Inflammatory macrophage treated with lipopolysaccharide for 4 hours (primary cell): ENCODE data around the gene SPTB.
A peak's percentile ranks its signal among the peaks of the same experiment; 100 is the strongest.

Experiments
- DNase-seq: peaks from one replicate; pipeline ENCODE4 v3.0.0-alpha.2; 2020

Gene SPTB

GRCh38 chr14:64763085-64763782 is 116.5 kb downstream of the SPTB start:
- DNase-seq = no peak

DNA sequence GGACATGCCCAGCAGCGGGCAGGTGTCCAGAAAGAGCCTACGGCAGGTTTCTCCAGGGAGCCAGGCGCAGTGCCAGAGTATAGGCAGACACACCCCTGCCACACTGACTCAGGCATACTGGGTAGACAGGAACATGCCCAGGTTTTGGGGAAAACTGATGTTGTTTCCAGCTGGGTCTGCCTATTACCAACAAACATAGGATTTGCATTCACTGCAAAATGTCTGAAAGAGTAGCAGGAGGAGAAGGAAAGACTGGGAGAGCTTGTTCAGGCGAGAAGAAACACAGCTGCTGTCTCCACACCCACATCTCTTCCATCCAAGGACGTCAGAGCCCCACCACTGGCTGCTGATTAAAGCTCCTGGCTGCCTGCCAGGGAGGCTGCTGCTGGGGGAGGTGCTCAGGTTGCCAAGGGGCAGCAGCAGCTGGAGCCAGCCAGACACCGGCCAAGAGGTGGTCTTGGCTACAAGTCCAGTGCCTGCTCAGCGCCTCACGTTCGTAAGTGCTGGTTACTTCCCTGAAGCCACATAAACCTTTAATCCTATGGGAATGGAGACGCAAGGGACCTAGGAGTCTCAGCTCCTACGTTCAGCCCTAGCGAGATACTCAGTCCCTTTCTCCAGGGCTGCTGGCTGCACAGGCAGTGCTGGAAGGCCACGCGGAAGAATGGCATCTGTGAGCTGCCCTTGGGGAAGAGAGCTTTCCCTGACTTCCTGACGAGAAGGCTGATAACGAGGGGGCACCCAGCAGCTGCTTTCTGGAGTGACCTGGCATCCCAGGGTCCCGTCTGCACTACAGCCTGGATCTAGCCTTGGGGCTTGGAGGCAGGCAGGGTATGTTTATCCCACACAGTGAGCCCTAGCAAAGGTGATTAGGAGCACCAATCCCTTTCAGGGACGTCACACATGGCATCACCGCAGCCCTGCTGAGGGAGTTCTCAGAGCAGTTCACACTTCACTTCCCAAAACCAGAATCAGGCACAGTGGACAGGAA is 117.4 kb downstream of the SPTB start:
- no peak for DNase-seq

DNA sequence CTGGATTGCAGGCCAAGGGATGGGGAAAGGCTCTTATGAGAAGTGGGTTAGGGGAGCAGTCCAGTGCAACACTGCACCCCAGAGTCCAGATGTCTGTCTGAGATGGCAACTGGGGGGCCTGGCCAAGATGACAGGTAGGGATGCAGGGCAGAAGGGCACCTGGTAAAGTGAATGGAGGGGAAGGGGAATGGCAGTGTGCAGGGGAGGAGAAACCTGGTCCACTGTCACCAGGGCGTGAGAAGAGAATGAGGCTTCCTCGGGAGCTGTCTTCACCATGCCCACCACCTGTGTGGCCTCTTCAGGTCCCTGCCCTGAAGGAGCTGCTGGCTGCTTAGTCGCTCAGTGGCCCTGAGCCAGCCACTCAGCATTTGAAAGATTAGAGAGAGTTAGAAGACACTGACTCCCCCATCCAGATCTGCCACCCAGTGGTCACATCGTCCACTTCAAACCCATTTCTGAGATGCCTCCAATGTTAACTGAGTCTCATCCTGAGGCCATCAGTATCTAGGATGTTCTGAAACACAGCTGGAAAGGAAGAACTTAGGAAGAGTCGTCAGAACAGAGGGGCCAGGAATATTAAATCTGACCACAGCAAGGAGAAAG is 118.2 kb downstream of the SPTB start:
- no peak for DNase-seq

DNA sequence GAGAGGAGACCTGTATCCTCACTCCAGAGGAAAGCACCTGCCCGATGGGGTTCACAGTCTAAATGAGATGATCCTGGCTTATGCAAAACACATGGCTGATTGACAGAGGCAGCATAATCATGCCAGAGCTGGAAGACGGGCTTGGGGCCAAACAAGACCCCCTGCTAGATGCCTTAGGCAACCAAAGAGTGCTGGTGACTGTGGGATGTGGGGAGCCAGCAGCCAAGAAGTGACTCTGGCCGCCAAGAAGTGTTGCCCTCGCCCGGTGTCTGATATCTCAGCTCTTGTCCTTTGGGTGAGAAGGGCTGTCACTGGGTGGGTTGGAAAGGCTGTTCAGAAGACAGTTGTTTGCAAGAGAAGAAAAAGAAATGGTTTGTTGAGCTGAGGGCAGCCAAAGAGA is 118.8 kb downstream of the SPTB start:
- DNase-seq = no peak

DNA sequence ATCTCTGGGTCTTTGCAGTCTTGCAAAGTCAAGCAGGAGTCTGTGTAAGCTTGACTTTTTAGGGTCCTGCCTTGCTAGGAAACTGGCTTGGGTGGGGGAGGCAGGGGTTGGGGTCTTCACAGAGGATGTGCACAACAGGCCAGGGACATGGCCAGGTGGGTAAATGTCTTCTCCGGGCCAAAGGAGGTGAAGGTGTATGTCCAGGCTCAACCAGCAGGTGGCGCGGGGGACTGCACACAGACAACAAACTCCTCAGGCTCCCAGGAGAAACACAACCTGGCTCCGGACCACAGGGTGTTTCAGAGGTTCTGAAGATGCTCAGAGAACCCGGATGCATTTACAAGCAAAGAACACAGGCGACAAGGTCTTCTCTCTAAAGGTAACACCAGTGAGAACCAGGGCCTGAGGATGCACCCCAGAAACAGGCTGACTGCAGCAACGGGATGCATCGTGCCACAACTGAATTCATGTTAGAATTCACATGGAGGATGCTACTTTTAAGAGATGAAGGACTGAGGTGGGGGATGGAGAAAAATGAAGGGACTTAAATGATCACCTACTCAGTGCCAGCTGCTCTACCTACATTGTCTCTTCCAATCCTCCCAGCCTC is 119.5 kb downstream of the SPTB start:
- DNase-seq = peak; percentile 44

GRCh38 chr14:64759555-64759938 is 120.2 kb downstream of the SPTB start:
- DNase-seq = no peak

GRCh38 chr14:64758691-64759554 is 120.8 kb downstream of the SPTB start:
- DNase-seq = no peak

DNA sequence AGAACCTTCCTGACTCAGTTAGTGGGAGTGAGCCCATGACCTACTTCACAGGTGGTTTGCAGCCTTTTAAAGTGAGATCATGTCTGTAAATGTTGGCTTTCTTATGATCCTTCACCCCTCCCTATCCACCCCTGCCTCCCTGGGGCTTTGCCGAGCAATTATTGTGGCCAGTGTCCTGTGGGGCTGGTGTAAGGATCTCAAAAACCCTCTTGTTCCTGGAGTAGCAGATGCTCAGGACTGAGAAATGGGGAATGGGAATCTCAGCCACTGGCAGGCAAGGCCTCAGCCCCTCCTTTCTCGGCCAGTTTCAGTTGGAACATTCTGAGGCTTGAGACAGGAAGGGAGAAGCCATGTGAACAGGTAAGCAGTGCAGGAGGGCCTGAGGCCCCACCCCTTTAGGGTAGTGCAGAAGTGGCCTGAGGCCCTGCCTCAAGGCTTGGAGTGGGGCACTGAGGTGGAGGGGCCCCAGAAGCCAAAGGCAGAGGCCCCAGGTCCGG is 121.6 kb downstream of the SPTB start:
- no peak for DNase-seq

GRCh38 chr14:64757601-64758000 is 122.1 kb downstream of the SPTB start:
- DNase-seq = no peak

DNA sequence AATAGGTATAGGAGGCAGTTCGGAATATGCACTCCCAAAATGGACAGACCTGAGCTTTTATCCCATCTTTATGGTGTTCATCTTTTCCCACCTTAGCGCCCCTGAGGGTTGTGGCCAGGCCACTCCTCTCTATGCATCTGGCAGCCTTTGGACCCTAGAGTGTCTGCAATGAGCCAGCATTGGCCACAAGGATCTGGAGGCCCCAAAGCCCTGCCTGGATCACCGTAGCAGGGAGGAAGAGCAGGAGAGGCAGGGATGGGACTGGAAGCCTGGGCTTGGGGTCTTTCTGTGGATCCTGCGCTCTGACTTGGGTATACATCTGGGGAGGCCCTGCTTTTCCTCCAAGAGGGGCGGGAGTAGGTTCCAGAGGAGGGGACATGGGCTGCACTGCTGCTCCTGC is 123.0 kb downstream of the SPTB start:
- DNase-seq = no peak

DNA sequence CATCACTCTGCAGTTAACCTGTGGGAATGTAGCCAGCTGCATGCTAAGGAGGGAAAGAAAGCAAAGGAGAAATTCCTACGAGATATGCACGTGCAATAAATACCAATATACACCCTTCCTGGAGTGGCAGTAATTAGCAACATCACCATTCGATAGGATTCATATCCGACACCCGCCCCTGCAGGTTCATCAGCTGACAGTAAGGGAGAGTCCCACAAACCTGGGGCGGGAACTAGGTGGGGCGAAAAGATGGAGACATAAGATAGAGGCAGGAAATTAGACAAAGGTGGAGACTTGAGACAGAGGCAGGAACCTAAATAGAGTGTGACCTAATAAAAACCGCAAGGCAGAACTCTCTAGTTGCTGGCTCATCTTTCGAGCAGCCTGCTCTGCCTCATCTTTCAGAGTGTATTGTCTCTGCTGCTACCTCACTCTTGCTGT is 123.9 kb downstream of the SPTB start:
- no peak for DNase-seq

- no peak for DNase-seq
Observed at GRCh38 chr14:64754685-64755084, 125.0 kb downstream of the SPTB start.

DNA sequence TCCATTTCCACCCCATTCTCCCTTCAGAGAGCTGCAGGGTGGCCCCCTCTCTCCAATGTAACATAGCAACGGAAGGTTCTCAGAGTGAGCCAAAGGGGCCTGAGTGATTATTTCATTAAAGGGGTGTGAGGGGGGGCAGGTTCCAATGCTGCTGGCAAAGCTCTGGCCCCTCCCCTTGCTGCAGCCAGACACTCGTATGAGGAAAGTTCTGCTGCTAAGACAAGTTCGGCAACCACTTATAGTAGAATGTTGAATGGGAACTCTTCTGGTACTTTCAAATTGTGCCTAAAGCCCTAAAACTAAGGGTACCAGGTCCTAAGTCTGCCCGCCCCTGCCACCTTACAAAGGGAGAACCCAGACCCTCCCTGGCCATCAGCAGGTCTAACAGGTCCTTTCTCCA is 125.7 kb downstream of the SPTB start:
- DNase-seq = no peak

DNA sequence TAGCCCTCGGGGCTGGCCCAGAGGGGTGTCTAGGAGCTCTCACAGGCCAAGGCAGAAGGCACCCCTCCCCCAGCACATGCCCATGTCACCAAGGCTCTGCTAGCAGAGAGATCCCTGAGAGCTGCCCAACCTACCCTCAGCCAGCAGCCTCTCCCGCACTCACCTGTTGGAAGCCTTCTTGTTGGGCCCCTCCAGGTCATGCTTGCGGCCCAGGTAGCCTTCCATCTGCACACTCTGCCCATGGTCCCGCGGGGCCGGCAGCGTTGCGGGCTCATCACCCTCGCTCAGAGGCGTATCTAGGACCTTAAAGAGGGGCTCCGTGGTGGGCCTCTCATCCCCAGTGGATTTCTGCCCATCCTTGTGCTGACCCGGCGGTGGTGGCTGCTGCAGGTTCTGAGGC is 126.3 kb downstream of the SPTB start:
- DNase-seq = no peak

DNA sequence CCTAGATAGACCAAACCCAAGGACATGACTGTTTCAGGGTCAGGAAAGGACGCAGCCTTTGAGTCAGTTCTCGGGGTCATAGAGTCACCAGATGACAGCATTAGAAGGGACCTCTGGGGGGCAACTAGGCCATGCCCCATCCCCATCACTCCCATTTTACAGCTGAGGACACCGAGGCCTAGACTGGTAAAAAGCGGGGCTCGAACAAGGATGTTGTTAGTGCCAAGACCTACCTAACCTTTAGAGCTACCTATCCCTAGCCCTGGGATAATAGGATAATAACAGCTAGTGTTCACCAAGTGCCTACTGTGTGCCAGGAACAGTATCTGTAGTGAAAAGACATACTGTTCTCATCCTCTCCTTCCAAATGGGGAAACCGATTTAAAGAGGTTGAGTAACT is 126.8 kb downstream of the SPTB start:
- no peak for DNase-seq

DNA sequence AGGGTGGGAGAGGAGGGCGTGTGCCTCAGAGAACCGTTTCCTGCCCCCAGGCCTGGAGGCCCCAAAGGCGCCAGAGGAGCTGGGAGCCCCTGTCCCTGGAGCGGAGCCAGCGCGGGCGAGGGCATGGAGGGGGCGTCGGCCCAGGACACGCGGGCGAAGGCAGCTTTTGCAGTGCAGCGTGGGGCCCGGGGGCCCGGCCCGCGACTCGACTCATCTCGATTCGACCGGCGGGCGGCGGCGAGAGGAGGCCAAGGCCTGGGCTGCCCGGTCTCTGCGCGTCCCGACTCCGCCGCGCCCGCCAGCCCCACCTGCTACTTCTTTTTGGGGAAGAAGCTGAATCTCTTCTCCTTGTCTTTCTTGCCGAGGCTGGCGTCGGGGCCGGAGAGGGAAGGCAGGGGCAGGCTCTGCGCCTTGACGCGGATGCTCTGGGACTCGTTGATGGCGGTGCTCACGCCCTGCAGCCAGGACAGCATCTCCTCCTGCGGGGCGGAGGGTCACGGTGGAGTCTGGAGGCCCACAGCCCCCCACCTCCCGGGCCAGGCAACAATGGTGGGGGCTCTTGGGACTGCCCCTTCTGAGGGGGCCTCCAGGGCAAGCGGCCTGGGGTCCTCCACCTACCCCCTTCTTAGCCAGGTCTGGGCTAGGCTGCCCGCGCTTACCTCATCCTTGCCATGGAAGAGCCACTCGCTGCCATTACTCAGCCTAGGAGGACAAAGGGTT is 130.6 kb downstream of the SPTB start:
- no peak for DNase-seq

GRCh38 chr14:64748521-64748920 is 131.2 kb downstream of the SPTB start:
- DNase-seq = no peak

GRCh38 chr14:64747327-64747726 is 132.4 kb downstream of the SPTB start:
- no peak for DNase-seq

DNA sequence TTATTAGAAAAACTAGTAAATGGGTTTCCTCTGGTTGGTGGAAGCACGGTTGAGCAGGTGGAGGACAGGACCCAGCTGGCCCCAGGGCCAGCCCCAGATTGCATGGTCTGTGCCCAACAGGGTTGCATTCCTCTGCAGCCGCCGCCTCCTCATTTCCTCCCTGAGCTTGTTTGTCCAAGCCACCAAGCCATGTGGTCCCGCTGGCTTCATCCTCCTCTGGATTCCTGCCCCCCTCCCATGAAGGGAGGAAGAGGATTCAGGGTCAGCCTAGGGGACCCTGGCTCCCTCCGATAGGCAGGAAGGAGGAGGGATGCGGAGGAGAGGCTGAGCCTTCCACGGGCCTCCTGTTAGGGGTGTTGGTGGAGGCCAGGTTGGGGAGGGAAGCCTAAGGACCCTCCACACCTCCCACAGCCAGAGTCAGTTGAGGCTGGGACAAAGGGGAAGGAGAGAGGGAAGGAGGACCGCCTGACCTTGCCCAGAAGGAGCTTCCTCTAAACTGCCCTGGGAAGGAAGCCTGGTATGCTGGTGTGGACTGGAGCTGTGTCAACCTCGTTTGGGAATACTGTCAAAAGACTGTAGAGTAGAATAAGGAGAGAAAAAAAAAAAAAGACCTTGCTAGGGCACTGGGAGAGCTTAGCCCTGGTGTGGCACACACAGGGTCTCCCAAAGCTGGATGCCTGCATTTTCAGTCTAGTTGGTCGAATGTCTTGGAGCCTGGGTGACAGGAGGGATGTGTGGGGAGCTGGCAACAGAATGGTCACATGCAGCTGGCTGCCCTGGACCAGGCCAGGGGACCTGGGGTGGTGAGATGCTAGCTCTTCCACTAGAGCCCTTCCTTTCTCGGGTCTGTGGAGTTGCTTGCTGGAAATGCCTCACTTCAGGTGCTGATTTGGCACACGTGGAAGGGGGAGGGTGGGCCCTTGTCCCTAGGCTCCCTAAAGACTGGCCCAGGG is 133.1 kb downstream of the SPTB start:
- no peak for DNase-seq

DNA sequence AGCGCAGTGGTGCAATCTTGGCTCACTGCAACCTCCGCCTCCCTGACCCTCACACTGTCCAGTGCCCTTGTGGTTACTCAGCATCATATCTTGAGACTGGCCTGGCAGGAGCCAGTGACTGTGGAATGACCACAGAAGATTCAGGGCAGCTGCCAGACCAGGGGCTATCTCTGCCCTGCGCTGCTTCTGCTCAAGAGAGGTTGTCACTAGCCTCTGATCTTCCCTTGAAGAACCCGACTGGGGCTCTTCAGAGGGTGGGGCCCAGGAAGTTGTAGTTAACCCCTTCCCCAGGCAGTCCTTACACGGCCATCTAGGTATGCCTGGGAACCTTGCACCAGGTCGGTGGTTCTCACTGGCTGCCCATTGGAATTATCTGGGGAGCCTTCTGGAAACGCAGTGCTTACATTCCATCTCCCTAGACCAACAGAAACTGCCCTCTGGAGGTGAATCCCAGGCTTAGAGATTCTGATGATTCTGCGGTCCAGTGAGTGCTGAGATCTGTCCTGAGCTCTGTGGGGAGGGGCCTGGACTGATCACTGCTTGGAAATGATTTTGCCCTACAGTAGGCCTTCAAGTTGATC is 134.1 kb downstream of the SPTB start:
- no peak for DNase-seq
